ENCODE data around the gene PBX1.

DNA sequence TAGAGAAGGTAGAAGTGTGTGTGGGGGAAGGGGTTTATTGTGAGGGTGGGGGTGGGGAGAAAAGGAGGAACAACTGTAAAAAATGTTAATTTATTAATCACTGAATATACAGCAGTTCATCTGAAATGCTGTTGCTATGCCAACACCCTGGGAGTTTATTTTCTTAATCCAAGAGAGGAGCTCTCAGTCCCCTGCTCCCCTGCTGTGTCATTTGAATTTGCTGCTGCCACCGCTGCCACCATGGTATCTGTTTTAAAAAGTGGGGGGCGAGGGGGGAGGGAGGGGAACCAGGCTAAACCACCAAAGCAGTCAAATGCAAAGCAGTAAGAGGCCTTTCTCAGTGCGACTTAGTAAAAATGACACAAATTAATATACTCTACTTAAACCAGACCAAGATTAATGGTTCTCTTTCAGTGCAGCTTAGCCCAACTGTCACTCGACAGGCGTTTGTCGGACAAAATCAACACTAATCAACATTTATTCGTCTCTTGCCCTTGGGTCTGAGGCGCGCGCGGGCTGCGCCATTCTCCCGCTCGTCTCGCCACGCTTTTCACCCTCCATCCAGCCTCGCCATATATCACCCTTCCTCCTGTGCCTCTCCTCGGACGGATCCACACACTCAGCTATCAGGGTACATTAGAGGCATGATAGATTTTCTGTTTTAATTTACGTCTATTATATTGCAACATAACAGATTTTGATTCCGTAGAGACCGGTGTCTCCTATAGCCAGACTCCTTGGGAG is 76.2 kb downstream of the PBX1 start:
- TF ChIP-seq EZH2 (IDR thresholded peaks at IDR 0.05; ENCODE audit: insufficient read depth, poor library complexity, severe bottlenecking): no peak
- TF ChIP-seq EZH2phosphoT487 (IDR thresholded peaks at IDR 0.05; ENCODE audit: insufficient read depth, low read depth): no peak
